ENCODE results near the gene SPATS2. TPM values are rescaled to one million over a fixed set of nuclear protein-coding genes. Genes with fewer than 3 reads are reported as not detected.
A peak's percentile ranks its signal among the peaks of the same experiment; 100 is the strongest.

Gene SPATS2
- total RNA-seq, 1 donor from 2014 or later = 21.3 TPM

DNA sequence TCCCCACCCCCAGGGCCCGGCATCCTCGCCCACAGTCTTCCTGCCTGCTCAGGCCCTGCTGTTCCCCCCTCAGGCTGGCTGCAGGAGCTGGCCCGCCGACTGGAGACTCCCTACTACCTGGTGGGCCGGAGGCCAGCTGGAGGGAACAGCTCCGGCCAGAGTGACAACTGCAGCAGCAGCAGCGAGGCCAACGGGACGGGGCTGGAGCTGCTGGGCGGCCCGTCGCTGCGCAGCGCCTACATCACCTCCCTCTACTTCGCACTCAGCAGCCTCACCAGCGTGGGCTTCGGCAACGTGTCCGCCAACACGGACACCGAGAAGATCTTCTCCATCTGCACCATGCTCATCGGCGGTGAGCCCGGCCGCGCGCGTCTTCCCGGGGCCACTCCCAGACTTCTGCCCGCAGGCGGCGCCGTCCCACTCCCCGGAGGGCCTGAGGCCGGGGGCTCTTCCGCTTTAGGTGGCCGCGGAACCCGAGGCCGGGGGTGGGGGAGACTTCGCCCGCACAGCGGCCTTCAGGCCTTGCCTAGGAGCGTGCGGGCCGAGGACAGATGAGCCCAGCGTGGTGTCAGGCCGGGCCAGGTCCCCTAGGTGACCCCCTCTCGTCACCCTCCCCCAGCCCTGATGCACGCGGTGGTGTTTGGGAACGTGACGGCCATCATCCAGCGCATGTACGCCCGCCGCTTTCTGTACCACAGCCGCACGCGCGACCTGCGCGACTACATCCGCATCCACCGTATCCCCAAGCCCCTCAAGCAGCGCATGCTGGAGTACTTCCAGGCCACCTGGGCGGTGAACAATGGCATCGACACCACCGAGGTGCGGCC, 181.8 kb downstream of the SPATS2 start:
- no peak for FAIRE-seq
- DNase-seq (ENCODE audit: low read depth) = no peak
- H3K4me3 ChIP-seq (ENCODE audit: low read depth, low read length) = peak overlapping the region; percentile 4
- H3K27me3 ChIP-seq (ENCODE audit: control insufficient read depth, insufficient read depth, low read length) = peaks cover 11% of the 10 kb centered on the region
- H3K36me3 ChIP-seq (ENCODE audit: control insufficient read depth, insufficient read depth, low read length) = no peaks in the 10 kb centered on the region
- TF ChIP-seq, protein P1, sequence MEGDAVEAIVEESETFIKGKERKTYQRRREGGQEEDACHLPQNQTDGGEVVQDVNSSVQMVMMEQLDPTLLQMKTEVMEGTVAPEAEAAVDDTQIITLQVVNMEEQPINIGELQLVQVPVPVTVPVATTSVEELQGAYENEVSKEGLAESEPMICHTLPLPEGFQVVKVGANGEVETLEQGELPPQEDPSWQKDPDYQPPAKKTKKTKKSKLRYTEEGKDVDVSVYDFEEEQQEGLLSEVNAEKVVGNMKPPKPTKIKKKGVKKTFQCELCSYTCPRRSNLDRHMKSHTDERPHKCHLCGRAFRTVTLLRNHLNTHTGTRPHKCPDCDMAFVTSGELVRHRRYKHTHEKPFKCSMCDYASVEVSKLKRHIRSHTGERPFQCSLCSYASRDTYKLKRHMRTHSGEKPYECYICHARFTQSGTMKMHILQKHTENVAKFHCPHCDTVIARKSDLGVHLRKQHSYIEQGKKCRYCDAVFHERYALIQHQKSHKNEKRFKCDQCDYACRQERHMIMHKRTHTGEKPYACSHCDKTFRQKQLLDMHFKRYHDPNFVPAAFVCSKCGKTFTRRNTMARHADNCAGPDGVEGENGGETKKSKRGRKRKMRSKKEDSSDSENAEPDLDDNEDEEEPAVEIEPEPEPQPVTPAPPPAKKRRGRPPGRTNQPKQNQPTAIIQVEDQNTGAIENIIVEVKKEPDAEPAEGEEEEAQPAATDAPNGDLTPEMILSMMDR (IDR thresholded peaks at IDR 0.05; ENCODE audit: insufficient read depth, low read length, severe bottlenecking) = peak; percentile 26

DNA sequence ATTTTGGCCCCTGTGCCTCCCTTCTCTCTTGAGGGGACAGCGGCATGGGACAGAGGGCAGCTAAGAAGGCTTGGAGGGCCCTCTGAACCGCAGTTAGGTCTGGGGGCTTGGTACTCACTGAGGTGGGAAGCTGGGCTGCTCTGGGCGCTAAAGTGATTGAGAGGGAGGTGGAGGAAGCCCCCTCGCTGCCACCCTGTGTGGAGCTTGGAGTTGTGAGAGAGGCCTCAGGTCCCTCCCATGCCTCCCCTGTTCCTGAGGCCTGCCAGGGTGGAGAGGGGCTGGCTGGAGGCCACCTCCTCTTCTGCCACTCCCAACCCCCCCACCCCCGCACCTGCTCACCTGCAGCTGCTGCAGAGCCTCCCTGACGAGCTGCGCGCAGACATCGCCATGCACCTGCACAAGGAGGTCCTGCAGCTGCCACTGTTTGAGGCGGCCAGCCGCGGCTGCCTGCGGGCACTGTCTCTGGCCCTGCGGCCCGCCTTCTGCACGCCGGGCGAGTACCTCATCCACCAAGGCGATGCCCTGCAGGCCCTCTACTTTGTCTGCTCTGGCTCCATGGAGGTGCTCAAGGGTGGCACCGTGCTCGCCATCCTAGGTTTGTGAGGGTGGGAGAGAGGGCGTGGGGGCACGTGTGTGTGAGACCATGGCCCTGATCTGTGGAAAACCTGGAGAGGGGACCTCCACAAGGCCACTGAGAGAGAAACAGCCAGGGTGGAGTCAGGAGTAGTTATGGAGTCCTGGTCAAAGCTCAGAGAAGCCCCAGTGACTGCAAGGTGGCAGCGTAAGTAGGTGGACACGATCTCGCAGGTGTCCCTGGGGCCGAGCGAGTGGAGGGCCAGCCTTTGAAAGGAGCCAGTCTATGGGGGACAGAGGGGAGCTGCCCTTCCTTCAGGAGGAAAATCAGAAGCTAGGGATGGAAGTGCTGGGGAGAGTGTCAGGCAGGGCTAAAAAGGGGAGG, 182.8 kb downstream of the SPATS2 start:
- no peak overlapping the region for H3K4me3 ChIP-seq (ENCODE audit: low read depth, low read length)
- peaks cover 8% of the 10 kb centered on the region for H3K27me3 ChIP-seq (ENCODE audit: control insufficient read depth, insufficient read depth, low read length)
- H3K36me3 ChIP-seq (ENCODE audit: control insufficient read depth, insufficient read depth, low read length) = no peaks in the 10 kb centered on the region
- no peak for FAIRE-seq
- no peak for DNase-seq (ENCODE audit: low read depth)
- TF ChIP-seq, protein P1 (IDR thresholded peaks at IDR 0.05; ENCODE audit: insufficient read depth, low read length, severe bottlenecking) = no peak

DNA sequence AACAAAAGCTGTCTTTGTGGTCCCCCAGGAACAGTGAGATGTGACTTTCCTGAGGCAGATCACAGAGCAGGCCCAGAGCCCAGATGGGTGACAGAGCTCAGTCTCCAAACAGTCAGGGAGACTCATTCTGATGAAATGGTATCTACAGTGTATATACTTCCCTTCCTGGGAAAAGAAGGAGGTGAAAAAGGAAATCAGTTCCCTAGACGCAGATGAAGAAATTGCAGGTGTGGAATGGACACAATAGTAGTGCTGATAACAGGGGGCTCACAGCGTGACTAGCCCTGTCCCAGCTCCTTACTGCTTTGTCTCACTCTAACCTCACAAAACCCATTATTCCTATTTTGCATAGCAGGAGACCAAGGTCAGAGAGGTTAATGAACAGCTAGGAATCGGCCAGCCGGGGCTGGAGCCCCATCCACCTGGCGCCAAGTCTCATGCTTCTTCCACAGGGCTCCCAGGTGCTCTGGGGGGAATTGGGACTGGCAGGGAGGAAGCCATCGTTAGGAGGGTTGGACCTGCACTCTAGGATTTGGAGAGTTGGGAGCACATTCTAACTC, 183.5 kb downstream of the SPATS2 start:
- TF ChIP-seq, protein P1 (IDR thresholded peaks at IDR 0.05; ENCODE audit: insufficient read depth, low read length, severe bottlenecking) = no peak
- Histone ChIP-seq H3K36me3 (ENCODE audit: control insufficient read depth, insufficient read depth, low read length) (no peaks in the 10 kb centered on the region), H3K4me3 (ENCODE audit: low read depth, low read length) (no peak overlapping the region), H3K27me3 (ENCODE audit: control insufficient read depth, insufficient read depth, low read length) (peaks cover 8% of the 10 kb centered on the region)
- DNase-seq (ENCODE audit: low read depth) (no peak), FAIRE-seq (peak; percentile 50)

DNA sequence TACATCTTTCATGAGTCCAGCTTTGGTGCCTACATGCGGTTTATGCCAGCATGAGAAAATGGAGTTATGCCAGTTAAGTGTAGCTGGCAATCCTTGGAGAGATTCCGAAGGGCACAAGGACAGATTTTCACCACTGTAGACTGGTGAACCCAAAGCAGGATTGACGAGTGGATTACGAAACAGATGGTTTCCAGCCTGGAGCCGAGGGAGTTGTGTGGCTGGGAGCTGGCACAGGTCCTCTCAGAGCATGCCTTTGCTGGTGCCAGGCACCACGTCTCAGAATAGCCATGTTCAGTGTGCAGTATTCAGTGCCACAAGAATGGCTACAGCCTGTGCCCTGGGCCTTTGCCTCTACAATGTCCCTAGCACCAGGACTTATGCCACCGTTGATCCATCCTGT, 184.8 kb downstream of the SPATS2 start:
- Histone ChIP-seq H3K36me3 (ENCODE audit: control insufficient read depth, insufficient read depth, low read length) (peaks cover 2% of the 10 kb centered on the region), H3K4me3 (ENCODE audit: low read depth, low read length) (no peak overlapping the region), H3K27me3 (ENCODE audit: control insufficient read depth, insufficient read depth, low read length) (peaks cover 8% of the 10 kb centered on the region)
- no peak for FAIRE-seq
- DNase-seq (ENCODE audit: low read depth) = peak; percentile 33
- TF ChIP-seq, protein P1 (IDR thresholded peaks at IDR 0.05; ENCODE audit: insufficient read depth, low read length, severe bottlenecking) = no peak

DNA sequence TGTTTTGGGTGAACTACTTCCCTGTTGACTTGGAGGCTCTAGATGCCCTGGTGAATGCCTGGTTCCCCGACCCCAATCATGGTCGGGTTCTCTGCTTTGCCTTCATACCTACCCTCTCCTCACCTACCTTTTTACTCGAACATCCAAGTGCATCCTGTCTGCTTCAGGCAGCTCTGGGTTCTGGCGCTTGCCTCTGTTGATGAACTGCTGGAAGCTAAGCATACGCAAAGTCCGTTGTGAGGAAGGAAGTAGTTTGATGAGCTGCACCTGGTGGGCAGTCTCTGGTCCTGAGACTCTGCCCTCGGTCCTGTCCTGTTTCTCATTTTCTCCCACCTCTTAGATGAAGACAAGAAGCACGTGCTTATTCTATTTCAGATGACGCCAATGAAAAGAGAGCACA, 185.2 kb downstream of the SPATS2 start:
- Histone ChIP-seq H3K27me3 (ENCODE audit: control insufficient read depth, insufficient read depth, low read length) (peaks cover 8% of the 10 kb centered on the region), H3K4me3 (ENCODE audit: low read depth, low read length) (no peak overlapping the region), H3K36me3 (ENCODE audit: control insufficient read depth, insufficient read depth, low read length) (peaks cover 2% of the 10 kb centered on the region)
- TF ChIP-seq, protein P1 (IDR thresholded peaks at IDR 0.05; ENCODE audit: insufficient read depth, low read length, severe bottlenecking) = no peak
- FAIRE-seq = no peak
- DNase-seq (ENCODE audit: low read depth) = no peak
